ENCODE measurements around the gene HOXA13.

DNA sequence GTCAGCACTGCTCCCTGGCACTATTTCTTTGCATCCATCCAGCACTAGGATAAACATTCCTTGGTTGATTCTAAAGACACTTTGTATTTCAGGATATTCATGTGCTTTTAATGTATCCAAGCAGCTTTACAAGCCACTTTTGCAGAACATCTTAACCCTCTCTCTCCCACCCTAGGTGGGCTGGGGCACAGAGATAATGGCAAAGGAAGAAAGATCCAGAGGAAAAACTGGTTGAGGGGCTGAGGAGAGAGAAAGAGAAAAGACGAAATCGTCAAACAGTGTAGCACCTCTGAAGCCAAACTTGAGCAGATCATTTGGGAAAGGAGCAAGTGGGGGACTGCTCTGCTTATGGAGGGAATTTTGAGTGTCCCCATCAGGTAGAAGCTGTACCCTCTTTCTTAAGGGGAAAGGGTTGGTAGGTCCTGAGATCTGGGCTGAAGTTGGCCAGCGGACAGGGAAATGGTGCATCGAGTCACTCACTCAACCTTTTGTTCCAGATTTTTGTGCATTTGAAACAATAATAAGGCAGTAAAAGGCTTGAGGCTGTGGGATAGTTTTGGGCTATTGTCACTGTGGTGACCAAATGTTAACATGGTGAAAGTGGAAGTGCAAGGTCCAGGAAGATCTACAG is 4.2 kb upstream of the HOXA13 start:
- TF ChIP-seq, protein P1, sequence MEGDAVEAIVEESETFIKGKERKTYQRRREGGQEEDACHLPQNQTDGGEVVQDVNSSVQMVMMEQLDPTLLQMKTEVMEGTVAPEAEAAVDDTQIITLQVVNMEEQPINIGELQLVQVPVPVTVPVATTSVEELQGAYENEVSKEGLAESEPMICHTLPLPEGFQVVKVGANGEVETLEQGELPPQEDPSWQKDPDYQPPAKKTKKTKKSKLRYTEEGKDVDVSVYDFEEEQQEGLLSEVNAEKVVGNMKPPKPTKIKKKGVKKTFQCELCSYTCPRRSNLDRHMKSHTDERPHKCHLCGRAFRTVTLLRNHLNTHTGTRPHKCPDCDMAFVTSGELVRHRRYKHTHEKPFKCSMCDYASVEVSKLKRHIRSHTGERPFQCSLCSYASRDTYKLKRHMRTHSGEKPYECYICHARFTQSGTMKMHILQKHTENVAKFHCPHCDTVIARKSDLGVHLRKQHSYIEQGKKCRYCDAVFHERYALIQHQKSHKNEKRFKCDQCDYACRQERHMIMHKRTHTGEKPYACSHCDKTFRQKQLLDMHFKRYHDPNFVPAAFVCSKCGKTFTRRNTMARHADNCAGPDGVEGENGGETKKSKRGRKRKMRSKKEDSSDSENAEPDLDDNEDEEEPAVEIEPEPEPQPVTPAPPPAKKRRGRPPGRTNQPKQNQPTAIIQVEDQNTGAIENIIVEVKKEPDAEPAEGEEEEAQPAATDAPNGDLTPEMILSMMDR (IDR thresholded peaks at IDR 0.05): no peak
- TF ChIP-seq EP300 (IDR thresholded peaks at IDR 0.05): no peak
- no peak for TF ChIP-seq POLR2A (IDR thresholded peaks at IDR 0.05; ENCODE audit: low read depth)
